SU-DHL-6 (cell line): ENCODE measurements around the gene ASTN2.

Experiments used
- H2AFZ ChIP-seq: fragments of 200-600 bp; sonication (generic); 2 replicates; pipeline ENCODE4 v1.6.1; 2014; ENCODE audit warnings: low read depth, mild to moderate bottlenecking, moderate library complexity, mixed read lengths, antibody characterized with exemption, low read length; ENCODE audit not compliant: severe bottlenecking
- H3F3A ChIP-seq: fragments of 200-600 bp; shearing (Covaris generic); 2 replicates; pipeline ENCODE4 v1.6.0; 2016; ENCODE audit warnings: antibody characterized with exemption, mild to moderate bottlenecking; ENCODE audit not compliant: insufficient read depth
- H3K27ac ChIP-seq: fragments of 200-600 bp; sonication (generic); 2 replicates; pipeline ENCODE4 v1.5.1; 2016; ENCODE audit warnings: low read depth, mild to moderate bottlenecking, low read length, moderate library complexity, mixed read lengths
- H3K27me3 ChIP-seq: fragments of 200-600 bp; sonication (generic), shearing (Covaris generic); 2 replicates; pipeline ENCODE4 v1.6.0; 2014; ENCODE audit warnings: mild to moderate bottlenecking, low read length
- H3K36me3 ChIP-seq: fragments of 200-600 bp; sonication (generic); 2 replicates; pipeline ENCODE4 v1.6.1; 2014; ENCODE audit warnings: mild to moderate bottlenecking, low read length, mixed read lengths
- H3K4me2 ChIP-seq: fragments of 300-600, 200-600 bp; shearing (Covaris generic), sonication (generic); 2 replicates; pipeline ENCODE4 v1.6.0; 2014; ENCODE audit warnings: low read length, low read depth, mild to moderate bottlenecking; ENCODE audit not compliant: poor library complexity, severe bottlenecking
- H3K4me3 ChIP-seq: fragments of 200-600 bp; sonication (generic); 2 replicates; pipeline ENCODE4 v1.5.1; 2014; ENCODE audit warnings: antibody characterized with exemption, low read length, mild to moderate bottlenecking, mixed read lengths; ENCODE audit not compliant: insufficient read depth, poor library complexity, severe bottlenecking
- H3K79me2 ChIP-seq: fragments of 200-600 bp; sonication (generic); 2 replicates; pipeline ENCODE4 v1.6.1; 2014; ENCODE audit warnings: mild to moderate bottlenecking, low read length, moderate library complexity; ENCODE audit not compliant: insufficient read depth
- H3K9ac ChIP-seq: fragments of 200-600 bp; sonication (generic); 2 replicates; pipeline ENCODE4 v1.7.0; 2014; ENCODE audit warnings: mild to moderate bottlenecking, low read length
- H3K9me2 ChIP-seq: fragments of 200-600 bp; sonication (generic); replicated peaks from 2 replicates; pipeline ENCODE4 v1.6.1; 2014; ENCODE audit warnings: low read length; ENCODE audit not compliant: insufficient read depth
- H3K9me3 ChIP-seq: fragments of 200-600 bp; sonication (generic); 2 replicates; pipeline ENCODE4 v1.6.1; 2014; ENCODE audit warnings: low read length, mixed read lengths; ENCODE audit not compliant: insufficient read depth
- H4K20me1 ChIP-seq: fragments of 200-600 bp; sonication (generic); 2 replicates; pipeline ENCODE4 v1.6.1; 2014; ENCODE audit warnings: low read depth, mild to moderate bottlenecking, antibody characterized with exemption, low read length, moderate library complexity, mixed read lengths
- CTCF ChIP-seq: fragments of 200-600 bp; sonication (generic); IDR thresholded peaks from one replicate; pipeline ENCODE4 v1.5.1; 2017; ENCODE audit warnings: antibody characterized with exemption, mild to moderate bottlenecking, low read length, moderate library complexity; ENCODE audit not compliant: insufficient read depth, poor library complexity, severe bottlenecking
- EZH2phosphoT487 ChIP-seq: fragments of 200-600 bp; sonication (generic), shearing (Covaris generic); conservative IDR thresholded peaks from 2 replicates; pipeline ENCODE4 v1.6.1; 2018; ENCODE audit warnings: mild to moderate bottlenecking, antibody characterized with exemption, low read length, moderate library complexity, mixed read lengths

ASTN2 gene

GRCh38 chr9:117097761-117098160, 317.1 kb downstream of the ASTN2 start:
- no peak overlapping the region for H3K4me2 ChIP-seq
- no peak overlapping the region for H2AFZ ChIP-seq
- H3F3A ChIP-seq = no peaks in the 10 kb centered on the region
- H3K27ac ChIP-seq = no peak overlapping the region
- H3K4me3 ChIP-seq = no peak overlapping the region
- H3K9me2 ChIP-seq = no peaks in the 10 kb centered on the region
- no peak overlapping the region for H3K9ac ChIP-seq
- no peaks in the 10 kb centered on the region for H3K36me3 ChIP-seq
- no peaks in the 10 kb centered on the region for H3K79me2 ChIP-seq
- no peaks in the 10 kb centered on the region for H3K9me3 ChIP-seq
- H3K27me3 ChIP-seq = no peaks in the 10 kb centered on the region
- no peaks in the 10 kb centered on the region for H4K20me1 ChIP-seq
- TF ChIP-seq EZH2phosphoT487 (no peak), CTCF (no peak)

GRCh38 chr9:117096138-117096537, 318.7 kb downstream of the ASTN2 start:
- H3K27me3 ChIP-seq = no peaks in the 10 kb centered on the region
- no peaks in the 10 kb centered on the region for H3K9me2 ChIP-seq
- no peaks in the 10 kb centered on the region for H3K79me2 ChIP-seq
- TF ChIP-seq CTCF (no peak), EZH2phosphoT487 (no peak)
- no peaks in the 10 kb centered on the region for H3K9me3 ChIP-seq
- no peaks in the 10 kb centered on the region for H3K36me3 ChIP-seq
- H2AFZ ChIP-seq = no peak overlapping the region
- no peak overlapping the region for H3K4me2 ChIP-seq
- H3F3A ChIP-seq = no peaks in the 10 kb centered on the region
- H4K20me1 ChIP-seq = no peaks in the 10 kb centered on the region
- no peak overlapping the region for H3K4me3 ChIP-seq
- no peak overlapping the region for H3K27ac ChIP-seq
- no peak overlapping the region for H3K9ac ChIP-seq

GRCh38 chr9:117095081-117095480, 319.8 kb downstream of the ASTN2 start:
- Histone ChIP-seq H3F3A (no peaks in the 10 kb centered on the region), H3K9me3 (no peaks in the 10 kb centered on the region), H3K4me2 (no peak overlapping the region), H3K36me3 (no peaks in the 10 kb centered on the region), H3K79me2 (no peaks in the 10 kb centered on the region), H3K9me2 (no peaks in the 10 kb centered on the region), H3K27me3 (no peaks in the 10 kb centered on the region), H3K4me3 (no peak overlapping the region), H2AFZ (no peak overlapping the region), H3K27ac (no peak overlapping the region), H3K9ac (no peak overlapping the region), H4K20me1 (no peaks in the 10 kb centered on the region)
- TF ChIP-seq EZH2phosphoT487 (no peak), CTCF (no peak)
